ENCODE results near the gene GTF3C4. TPM values are rescaled to one million over a fixed set of nuclear protein-coding genes. Genes with fewer than 3 reads are reported as not detected.

Gene GTF3C4
- total RNA-seq, 1 experiment from 2014 or later, result 42.5 TPM

DNA sequence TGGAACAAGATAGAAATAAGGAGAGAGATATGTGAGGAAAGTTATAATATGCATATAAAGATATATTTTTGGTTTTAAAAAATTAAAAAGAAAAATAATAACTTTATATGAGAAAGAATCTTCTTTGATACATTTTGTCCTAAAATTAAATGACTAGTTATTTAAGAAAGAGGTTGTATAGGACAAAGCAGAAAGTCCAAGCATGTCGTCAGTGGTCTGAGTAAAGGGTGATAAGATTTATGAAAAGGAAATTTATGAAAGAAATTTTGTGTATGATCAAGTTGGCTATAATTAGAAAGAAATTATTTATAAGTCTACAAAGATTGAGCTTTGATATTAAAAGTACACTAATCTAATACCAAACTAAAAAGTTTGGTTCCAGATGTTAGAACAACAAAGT lies 32.0 kb downstream of the GTF3C4 start:
- no peak overlapping the region for H3K4me2 ChIP-seq (ENCODE audit: insufficient read depth, insufficient read length, low read length)
- no peak overlapping the region for H4K5ac ChIP-seq (ENCODE audit: insufficient read length, low read depth, low read length)
- peaks cover 36 to 54% of the 10 kb centered on the region in 2 experiments for H3K9me3 Mint-ChIP-seq
- no peak overlapping the region for H2BK5ac ChIP-seq (ENCODE audit: insufficient read length, low read length)
- H2AFZ ChIP-seq (ENCODE audit: low read length), result no peak overlapping the region
- H3K4me1 ChIP-seq (ENCODE audit: insufficient read depth, low read length), result no peaks in the 10 kb centered on the region
- no peak overlapping the region for H2BK12ac ChIP-seq (ENCODE audit: insufficient read length, low read depth, low read length)
- no peaks in the 10 kb centered on the region for H3K4me1 Mint-ChIP-seq
- no peak for DNase-seq
- no peak overlapping the region for H3K9ac ChIP-seq (ENCODE audit: extremely low read depth, insufficient read length, low read length)
- H4K8ac ChIP-seq (replicated peaks; ENCODE audit: insufficient read length, low read depth, low read length), result no peak overlapping the region
- peaks cover 2 to 18% (median 15%) of the 10 kb centered on the region in 3 experiments; a peak in 5 of 7 replicates for H3K36me3 Mint-ChIP-seq (ENCODE audit: insufficient read depth in 1 of 3, low read depth in 3 of 3)
- no peak overlapping the region for H3K14ac ChIP-seq (ENCODE audit: insufficient read depth, low read length)
- no peaks in the 10 kb centered on the region for H3K27me3 ChIP-seq (ENCODE audit: insufficient read depth, low read length)
- no CpG with 5 or more reads among the region's 1 CpG for WGBS (ENCODE audit: extremely low coverage, insufficient read length, low lambda C conversion rate)
- no peak overlapping the region for H2AK5ac ChIP-seq (ENCODE audit: insufficient read length, low read length)
- no peaks in the 10 kb centered on the region for H3K79me2 ChIP-seq (ENCODE audit: insufficient read depth, low read length)
- H3K4ac ChIP-seq (ENCODE audit: low read depth, low read length), result no peak overlapping the region
- no peak overlapping the region for H2BK120ac ChIP-seq (ENCODE audit: low read depth, low read length, poor library complexity, severe bottlenecking)
- H2BK15ac ChIP-seq (ENCODE audit: low read depth, low read length), result no peak overlapping the region
- no peak overlapping the region for H3K18ac ChIP-seq (ENCODE audit: insufficient read length, low read depth, low read length)
- no peak overlapping the region for H3T11ph ChIP-seq (ENCODE audit: low read length)
- peaks cover 11% of the 10 kb centered on the region for H3K9me3 ChIP-seq (ENCODE audit: control insufficient read depth, low read depth, low read length)
- no peaks in the 10 kb centered on the region for H4K20me1 ChIP-seq (ENCODE audit: control insufficient read depth, insufficient read depth, insufficient read length)
- H3K27ac ChIP-seq (ENCODE audit: insufficient read length, low read depth, low read length), result no peak overlapping the region
- H3K23ac ChIP-seq (ENCODE audit: insufficient read length, low read depth, low read length), result no peak overlapping the region
- H3K27me3 Mint-ChIP-seq (ENCODE audit: low read depth), result peaks cover 10% of the 10 kb centered on the region
- H3K56ac ChIP-seq (ENCODE audit: insufficient read length, low read depth, low read length), result no peak overlapping the region
- H2BK20ac ChIP-seq (ENCODE audit: low read depth, low read length, poor library complexity, severe bottlenecking), result no peak overlapping the region
- no peak overlapping the region for H4K91ac ChIP-seq (ENCODE audit: insufficient read length, low read depth, low read length)
- H3K23me2 ChIP-seq (ENCODE audit: insufficient read length, low read depth, low read length, poor library complexity, severe bottlenecking), result no peaks in the 10 kb centered on the region
- no peak overlapping the region for H3K27ac Mint-ChIP-seq
- no peak overlapping the region for H3K4me3 Mint-ChIP-seq
- no peaks in the 10 kb centered on the region for H3K79me1 ChIP-seq (ENCODE audit: insufficient read depth, low read depth, low read length, poor library complexity, severe bottlenecking)
- TF ChIP-seq, protein P1, sequence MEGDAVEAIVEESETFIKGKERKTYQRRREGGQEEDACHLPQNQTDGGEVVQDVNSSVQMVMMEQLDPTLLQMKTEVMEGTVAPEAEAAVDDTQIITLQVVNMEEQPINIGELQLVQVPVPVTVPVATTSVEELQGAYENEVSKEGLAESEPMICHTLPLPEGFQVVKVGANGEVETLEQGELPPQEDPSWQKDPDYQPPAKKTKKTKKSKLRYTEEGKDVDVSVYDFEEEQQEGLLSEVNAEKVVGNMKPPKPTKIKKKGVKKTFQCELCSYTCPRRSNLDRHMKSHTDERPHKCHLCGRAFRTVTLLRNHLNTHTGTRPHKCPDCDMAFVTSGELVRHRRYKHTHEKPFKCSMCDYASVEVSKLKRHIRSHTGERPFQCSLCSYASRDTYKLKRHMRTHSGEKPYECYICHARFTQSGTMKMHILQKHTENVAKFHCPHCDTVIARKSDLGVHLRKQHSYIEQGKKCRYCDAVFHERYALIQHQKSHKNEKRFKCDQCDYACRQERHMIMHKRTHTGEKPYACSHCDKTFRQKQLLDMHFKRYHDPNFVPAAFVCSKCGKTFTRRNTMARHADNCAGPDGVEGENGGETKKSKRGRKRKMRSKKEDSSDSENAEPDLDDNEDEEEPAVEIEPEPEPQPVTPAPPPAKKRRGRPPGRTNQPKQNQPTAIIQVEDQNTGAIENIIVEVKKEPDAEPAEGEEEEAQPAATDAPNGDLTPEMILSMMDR (conservative IDR thresholded peaks at IDR 0.05), result no peak

Measured in H9 (cell line).